GM18867 (cell line): ENCODE measurements around the gene PARP8.
"Not testable (repeated sequence)": the region's sequence is repeated elsewhere in the genome, so short reads cannot be mapped to it uniquely, and the experiment has no call there.

ENCODE experiments used
- ATAC-seq: cut with Tn5 transposase; IDR thresholded peaks from one replicate; pipeline ENCODE4 v1.9.1; 2021; ENCODE audit warnings: mild to moderate bottlenecking, moderate library complexity; ENCODE audit not compliant: unreplicated experiment

Gene PARP8

DNA sequence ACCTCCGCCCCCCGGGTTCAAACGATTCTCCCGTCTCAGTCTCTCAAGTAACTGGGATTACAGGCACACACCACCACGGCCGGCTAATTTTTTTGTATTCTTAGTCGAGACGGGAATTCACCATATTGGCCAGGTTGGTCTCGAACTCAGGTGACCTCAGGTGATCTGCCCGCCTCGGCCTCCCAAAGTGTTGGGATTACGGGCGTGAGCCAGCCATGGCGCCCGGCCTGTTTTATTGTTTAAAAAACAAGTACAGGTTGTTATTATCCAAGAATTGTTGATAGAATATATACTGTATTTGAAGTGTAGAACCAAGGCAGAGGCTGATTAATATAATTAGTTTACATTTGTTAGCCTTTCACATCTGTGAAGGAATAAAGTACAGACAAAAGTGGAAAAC is 8.9 kb downstream of the PARP8 start:
- no peak for ATAC-seq

DNA sequence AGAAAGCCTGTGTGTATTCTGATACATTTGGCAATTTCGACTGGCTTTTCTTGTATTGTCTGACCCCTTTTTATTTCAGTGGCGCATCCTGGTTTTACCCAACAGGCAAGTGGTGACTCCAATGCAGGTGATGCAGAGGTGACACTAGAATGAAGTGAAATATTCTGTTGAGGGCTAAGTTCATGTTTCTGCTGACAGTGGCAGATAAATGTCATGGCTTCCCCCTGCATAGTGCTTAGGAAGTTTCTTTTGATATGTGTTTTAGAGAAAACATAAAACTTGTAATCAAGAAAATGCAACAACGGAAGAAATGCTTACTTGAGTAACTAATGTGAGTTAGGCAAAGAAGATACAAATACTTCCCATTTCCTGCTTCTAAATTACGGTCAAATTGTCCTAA is 13.1 kb downstream of the PARP8 start:
- ATAC-seq, result not testable (repeated sequence)

DNA sequence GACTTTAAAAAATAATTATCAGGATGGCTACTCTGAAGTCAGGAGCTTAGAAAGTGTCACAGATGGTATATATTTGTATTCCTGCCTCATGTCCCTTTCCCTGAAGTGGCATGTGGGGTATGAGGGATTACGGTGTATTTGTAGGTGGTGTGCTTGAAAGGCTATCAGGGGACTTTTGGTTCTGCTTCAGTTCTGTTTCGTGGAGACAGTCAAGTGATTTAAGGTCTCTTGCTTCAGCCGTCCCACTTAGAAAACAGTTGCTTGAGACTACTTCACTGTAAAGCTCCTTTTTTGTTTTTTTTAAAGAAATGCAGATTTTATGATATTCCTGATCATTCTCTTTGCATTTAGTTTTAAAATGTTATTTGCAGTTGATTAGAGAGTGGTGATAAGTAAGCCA is 18.3 kb downstream of the PARP8 start:
- no peak for ATAC-seq

DNA sequence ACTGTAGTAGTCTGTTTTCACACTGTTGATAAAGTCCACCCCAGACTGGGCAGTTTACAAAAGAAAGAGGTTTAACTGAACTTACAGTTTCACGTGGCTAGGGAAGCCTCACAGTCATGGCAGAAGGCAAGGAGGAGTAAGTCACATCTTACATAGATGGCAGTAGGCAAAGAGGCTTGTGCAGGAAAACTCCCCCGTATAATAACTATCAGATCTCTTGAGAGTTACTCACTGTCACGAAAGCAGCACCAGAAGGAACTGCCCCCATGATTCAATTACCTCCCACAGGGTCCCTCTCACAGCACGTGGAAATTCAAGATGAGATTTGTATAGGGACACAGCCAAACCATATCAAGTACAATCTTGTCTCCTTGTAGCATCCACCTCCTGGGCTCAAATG is 21.1 kb downstream of the PARP8 start:
- ATAC-seq, result no peak

DNA sequence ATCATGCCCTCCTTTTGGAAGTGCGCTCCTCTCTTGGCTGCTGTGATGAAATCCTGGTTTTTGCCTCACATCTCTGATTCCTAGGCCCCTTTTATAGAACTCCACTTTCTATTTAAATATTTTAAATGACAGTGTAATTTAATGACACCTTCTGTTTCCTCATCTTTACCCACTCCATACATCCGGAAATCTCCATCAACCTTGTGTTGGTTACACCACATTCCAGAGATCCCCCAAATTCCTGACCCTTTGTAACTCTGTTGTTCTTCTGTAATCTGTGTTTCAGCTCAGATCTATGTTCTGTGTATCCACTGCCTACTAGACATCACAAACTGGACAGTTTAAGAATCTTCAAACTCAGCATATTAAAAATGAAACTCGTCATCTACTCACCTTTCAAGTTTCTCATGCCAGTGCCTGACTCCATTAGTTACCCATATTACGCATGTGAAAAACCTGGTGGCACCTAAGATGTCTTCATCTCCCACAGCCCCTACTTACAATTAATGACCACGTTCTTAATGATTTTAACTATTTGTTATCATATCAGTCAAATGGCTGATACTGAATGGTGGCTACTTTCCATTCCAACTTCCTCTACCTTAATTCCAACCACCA is 25.1 kb downstream of the PARP8 start:
- ATAC-seq, result peak; percentile 46

DNA sequence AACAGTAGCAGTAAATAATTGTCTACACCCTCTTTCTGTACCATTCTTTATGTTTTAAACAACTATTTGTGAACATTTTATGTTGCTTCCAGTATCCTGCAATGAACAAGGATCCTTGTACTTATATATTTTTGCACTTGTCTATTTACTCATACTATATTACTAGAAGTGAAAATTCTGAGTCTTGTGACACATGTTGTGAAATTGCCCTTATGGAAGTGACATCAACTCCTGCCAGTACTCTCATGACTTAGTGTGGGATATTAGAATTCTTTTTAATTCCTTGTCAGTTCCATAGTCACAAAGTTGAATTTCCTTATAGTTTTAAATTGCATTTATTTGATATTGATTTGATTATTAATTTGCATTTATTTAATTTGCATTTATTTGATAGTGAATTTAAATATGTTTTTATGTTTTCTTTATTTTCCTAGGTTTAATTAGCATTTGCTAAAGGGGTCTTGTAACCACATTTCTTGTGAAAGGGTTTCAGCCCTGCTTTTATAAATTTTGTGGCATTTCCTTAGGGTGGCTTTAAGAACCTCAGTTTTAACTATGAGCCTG is 27.7 kb downstream of the PARP8 start:
- ATAC-seq, result no peak

DNA sequence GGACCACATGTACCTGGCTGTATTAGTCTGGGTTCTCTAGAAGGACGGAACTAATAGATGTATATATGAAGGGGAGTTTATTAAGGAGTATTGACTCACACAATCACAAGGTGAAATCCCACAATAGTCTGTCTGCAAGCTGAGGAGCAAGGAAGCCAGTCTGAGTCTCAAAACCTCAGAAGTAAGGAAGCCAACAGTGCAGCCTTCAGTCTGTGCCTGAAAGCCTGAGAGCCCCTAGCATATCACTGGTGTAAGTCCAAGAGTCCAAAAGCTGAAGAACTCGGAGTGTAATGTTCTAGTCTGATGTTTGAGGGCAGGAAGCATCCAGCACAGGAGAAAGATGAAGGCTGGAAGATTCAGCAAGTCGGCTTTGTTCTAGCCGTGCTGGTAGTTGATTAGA is 28.2 kb downstream of the PARP8 start:
- not testable (repeated sequence) for ATAC-seq

DNA sequence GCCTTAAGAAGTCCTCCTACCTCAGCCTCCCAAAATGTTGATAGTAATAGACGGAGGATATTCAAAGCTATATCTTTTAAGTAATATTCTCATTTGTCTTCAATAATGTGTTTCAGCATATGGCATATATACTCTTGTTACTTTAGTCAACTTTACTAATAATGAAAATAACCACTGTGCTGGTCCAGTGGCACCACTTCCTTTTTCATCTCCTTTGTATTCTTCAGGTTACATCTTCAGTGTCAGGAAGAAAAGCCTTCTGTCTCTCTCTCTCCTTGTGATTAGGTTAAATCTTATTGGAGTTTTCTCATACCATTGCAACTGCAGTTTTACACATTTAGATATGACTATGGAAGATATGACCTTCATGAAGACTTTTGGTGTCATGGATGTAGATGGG is 31.3 kb downstream of the PARP8 start:
- peak; percentile 65 for ATAC-seq

DNA sequence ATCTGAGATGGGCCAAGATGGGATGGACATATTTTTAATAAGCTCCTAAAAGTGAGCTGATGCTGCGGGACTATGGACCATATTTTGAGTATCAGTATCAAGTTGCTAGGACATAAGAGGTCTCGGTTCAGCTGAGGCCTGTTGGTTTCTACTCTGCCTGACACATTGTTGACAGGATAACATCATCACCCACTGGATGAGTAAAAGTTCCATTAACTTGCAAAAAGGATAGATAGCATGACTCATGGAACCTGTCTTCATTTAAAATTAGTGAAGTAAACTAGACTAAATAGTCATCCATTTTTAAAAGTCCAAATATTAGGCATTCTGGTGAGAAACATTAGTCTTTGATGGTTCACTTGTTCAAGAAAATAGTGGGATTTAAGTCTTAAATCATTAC is 33.3 kb downstream of the PARP8 start:
- no peak for ATAC-seq

DNA sequence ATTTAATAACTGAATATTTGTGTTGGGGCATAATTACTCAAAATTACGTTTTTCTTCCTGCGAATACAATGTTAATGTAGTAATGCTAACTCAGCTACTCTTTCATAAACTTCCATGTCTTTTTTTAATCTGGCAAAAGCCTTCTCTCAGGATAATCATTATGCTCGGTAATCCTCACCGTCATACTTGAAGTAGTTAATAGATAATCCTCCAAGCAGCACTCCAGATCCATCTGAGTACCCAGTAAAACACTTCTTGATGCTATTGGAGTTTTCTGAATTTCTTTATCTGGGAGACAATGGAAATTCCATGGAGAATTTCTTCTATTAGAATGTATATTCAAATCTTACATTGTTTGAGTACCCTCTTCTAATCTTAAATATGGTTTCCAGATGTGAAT is 34.3 kb downstream of the PARP8 start:
- no peak for ATAC-seq

DNA sequence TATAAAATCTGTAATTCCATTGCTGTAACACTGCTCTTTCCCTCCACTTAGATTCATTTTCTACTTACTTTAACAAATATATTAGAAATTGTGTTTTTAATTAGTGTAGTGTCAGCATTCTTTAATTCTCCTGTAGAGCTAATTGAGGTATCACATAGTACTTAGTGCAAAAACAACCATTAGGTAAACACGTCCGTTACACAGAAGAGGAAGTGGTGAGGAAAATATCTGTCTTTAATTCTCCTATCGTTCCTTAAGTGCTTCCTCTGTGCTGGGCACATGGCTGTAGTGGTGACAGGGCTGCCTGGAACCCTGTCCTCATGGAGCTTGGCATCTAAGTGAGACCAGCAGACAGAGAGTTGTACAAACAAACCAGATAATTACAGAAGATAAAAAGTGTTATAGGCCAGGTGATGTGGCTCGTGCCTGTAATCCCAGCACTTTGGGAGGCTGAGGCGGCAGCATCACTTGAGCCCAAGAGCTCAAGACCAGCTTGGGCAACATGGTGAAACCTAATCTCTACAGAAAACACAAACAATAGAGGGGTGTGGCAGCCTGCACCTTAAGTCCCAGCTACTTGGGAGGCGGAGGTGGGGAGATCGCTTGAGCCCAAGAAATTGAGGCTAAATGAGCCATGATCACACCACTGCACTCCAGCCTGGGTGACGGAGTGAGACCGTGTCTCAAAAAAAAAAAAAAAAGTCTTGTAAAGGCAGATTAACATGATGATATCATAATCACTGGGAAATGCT is 36.4 kb downstream of the PARP8 start:
- no peak for ATAC-seq

DNA sequence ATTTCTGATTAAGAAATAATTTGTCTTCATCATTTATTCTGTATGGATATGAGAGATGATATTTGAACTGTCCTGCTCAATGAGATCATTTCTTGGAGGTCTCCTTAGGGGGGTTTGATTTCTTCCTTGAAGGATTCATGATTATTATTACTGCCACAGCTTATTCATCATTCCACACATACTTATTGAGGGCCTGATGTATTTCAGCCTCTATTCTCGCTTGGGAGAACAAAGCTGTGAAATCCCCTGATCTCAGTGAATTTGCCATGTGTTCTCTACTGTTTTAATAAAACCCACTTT is 36.9 kb downstream of the PARP8 start:
- ATAC-seq, result no peak

DNA sequence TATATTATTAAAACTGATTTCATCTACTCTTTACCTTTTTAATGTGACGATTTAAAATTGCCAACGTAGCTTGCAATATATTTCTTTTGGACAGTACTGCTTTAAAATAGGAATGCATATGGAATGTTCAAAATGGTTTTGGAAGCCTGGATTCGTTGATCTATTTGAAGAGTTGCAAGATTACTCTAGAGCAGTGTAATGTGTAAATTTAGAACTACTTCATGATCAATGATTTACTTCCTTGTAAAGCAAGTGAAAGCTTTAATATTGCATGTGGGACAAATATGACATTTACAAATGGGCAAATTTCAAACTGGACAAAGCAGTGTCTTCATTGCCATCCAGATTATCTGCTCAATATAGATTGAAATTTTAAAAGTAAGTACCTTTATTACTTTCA is 38.3 kb downstream of the PARP8 start:
- ATAC-seq, result no peak

DNA sequence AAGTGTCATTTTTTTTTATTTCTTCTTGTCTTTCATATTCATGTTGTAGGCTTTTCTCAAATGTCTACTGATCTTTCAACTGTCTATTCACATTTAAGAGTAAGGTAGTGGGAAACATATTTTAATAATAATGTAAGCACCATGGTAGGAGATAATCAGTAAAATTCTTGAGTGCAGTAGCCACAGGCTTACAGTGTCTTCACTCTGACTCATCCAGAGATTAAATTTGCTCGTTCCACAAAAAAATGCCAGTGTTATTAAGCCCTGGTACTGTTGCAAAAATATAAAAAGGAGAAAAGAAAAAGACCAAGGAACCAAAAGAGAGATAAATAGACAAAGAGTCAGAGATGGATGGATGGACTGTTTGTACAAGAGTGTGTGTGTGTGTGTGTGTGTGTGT is 43.0 kb downstream of the PARP8 start:
- ATAC-seq, result no peak

DNA sequence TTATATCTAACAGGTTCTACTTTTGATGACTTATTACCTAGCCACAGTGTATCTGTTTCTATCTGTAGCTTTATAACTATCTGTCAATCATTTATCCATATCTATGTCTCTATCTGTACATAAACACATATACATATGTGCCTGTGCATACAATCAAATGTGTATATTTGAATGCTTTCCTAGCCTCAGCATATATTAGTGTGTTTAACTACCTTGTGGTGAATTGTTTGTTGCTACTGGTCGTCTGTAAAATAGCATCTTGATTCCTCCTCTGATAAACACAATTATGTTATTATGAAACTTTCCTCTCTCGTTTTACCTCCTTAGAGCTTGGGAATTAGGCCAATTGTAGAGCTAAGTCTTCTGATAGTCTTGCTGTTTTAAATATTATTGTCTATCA is 44.4 kb downstream of the PARP8 start:
- peak; percentile 21 for ATAC-seq

DNA sequence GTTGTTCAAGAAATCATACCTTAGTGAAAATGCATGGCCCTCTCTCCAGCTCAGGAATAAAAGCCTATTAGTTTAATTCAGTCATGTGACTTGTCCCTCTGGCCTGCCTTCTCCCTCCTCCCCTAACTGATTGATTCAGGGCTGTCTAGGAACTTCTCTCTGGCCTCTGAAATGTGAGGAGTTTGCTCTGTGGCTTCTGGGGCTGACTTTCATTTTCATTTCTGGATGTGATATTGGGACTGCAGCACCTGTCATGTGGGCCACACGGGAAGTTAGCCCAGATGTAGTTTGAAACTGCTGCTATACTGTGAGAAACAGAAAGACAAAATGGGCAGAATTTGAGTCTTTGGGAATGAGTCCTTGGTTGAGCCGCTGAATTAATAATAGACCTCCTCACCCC is 44.8 kb downstream of the PARP8 start:
- peak; percentile 98 for ATAC-seq

DNA sequence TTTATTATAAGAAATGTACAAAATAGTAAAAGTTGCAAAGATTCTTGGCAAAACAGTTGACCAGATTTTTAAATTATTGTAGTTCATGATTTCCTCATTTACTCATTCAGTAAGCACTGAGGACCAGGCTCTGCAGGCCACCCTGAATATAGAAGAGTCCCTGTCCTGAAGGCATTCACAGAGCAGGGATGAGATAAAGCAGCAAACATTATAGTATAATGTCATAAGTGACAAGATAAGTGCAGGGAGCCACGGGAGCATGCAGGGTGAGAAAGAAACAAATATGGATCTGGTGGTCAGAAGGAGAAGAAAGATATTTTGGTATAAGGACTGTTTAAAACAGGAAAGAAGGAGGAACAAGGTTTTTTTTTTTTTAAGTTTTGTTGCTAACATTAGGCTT is 46.0 kb downstream of the PARP8 start:
- ATAC-seq, result no peak

DNA sequence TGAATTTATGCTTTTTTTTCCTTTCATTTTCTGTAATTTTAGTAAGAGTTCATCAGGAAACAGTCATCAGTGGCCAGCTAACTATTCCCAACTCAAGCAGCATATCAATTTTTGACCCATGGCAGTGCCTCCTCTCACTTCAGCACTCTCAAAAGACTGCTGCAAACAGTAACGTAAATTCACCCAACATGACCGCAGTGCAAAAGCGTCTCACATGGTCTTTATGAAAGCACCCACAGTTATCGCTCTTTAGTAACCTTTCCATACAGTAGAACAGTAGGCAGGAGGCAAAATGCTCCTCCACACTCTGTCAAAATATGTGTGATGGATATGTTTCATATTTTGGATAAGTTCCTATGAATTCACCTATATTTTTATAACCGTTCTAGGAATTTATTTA is 48.6 kb downstream of the PARP8 start:
- ATAC-seq, result no peak

DNA sequence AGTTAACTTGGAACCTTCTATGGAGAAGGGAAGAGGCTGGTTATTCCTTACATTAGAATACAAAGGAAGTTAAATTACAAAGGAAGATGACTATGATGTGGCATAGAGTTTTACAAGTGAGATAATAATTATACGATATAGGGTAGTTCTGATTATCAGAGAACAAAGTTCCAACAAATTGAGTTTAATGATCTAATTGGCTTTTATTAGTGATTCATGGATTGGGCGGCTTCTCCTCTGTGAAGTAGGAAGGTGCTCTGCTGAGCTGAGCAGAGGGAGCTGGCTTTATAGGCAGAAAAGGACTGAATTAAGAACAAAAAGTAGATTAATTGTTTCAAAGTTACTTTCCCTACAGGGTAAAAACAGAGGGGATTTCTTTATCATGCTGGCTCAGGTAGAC is 49.7 kb downstream of the PARP8 start:
- ATAC-seq, result no peak

DNA sequence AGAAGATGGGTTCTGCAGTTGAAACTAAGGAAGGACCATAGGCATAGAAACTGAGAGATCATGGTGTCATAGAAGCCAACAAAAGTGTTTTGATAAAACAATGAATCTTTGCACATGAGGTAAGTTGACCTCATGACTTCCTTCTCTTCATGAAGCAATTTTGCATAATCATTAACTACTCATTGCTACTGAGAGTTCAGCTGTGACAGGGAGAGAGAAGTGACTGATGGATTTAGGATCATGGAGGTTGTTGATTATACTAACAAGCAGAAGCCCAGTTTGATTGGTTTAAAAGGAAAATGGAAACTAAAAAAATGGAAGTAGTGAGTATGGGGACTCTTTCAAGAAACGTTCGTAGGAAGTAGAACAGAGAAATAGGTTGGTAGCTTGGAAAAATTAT is 51.2 kb downstream of the PARP8 start:
- ATAC-seq, result peak; percentile 63

DNA sequence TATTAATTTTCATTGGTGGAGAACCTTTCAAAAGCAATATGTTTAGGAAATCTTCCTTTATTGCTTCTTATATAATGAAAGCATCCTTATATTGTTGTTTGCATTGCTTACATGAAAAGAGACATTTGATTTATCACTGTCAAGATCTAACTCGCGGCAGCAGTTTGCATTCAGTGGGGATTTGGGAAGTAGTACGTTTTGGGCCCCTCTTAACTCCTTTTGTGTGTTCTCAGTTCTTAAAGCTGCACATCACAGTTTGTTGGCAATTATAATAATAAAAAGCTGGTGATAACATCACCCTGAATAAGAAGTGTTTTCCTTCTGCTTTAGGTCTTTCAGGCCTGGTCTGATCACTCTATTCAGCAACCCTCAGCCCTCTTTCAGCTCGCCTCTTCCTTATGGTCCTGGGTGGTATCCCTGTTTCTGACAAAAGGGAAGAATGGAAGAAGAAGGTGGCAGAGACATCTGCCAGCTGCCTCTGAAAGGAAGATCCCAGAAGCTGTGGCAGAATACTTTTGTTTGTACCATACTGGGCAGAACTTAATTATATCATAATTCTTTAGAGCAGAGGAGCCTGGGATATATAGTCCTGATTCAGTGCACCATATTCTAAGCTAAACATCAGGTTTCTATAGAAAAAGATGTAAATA is 53.7 kb downstream of the PARP8 start:
- ATAC-seq, result no peak

DNA sequence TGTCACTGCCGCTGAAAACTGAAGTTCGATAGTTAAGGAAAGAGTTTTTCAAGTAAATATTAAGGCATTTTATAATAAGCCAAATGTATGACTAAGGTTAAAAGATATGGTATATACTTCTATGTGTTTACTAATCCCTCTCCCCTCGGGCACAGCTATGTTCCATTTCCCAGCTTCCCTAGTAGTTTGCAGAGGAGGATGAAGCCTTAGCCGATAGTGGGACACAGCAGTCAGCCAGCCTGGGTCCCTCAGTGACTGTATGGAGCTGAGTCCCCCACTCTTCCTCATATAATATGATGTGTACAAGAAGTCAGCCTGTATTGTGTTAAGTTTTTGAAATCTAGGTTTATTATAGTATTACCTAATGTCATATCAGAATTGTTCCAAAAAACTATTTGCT is 55.8 kb downstream of the PARP8 start:
- ATAC-seq, result no peak
